RCC 7860 (cell line): ENCODE data around the gene SART1.
A peak's percentile ranks its signal among the peaks of the same experiment; 100 is the strongest.
"Not testable (repeated sequence)": the region's sequence is repeated elsewhere in the genome, so short reads cannot be mapped to it uniquely, and the experiment has no call there.

ENCODE experiments used
- DNase-seq: peaks from one replicate; pipeline ENCODE4 v3.0.0-alpha.2; 2015; ENCODE audit warnings: low spot score
- FAIRE-seq: peaks from 2 replicates; lab custom pipeline; 2012; peaks lifted over from hg19 to GRCh38; lab: Jason Lieb, UNC

SART1 gene

GRCh38 chr11:65987336-65987735 is 25.8 kb downstream of the SART1 start:
- DNase-seq (no peak), FAIRE-seq (no peak)

GRCh38 chr11:65988791-65989592 is 27.5 kb downstream of the SART1 start:
- peak; percentile 81 for FAIRE-seq
- DNase-seq: peak; percentile 89

GRCh38 chr11:65992056-65992455 is 30.5 kb downstream of the SART1 start:
- DNase-seq (no peak), FAIRE-seq (no peak)

- FAIRE-seq (no peak), DNase-seq (no peak)
Observed at GRCh38 chr11:65997286-65997685, 35.8 kb downstream of the SART1 start.

- FAIRE-seq (peak; percentile 15), DNase-seq (peak; percentile 88)
Observed at GRCh38 chr11:66001942-66002647, 40.6 kb downstream of the SART1 start, which contains the start of the genes BANF1 and EIF1AD. TSS of gene BANF1 (plus strand) at chr11:66002503. CDS start at chr11:66003251, 748 bp downstream. TSS of gene EIF1AD (minus strand) at chr11:66002157. CDS start at chr11:66000389, 1,768 bp downstream.

- DNase-seq (peak; percentile 5), FAIRE-seq (no peak)
Observed at GRCh38 chr11:66002648-66003225, 41.2 kb downstream of the SART1 start.

- no peak for DNase-seq
- FAIRE-seq: no peak
Observed at GRCh38 chr11:66003291-66003690, 41.8 kb downstream of the SART1 start.

GRCh38 chr11:66004186-66004585 is 42.7 kb downstream of the SART1 start:
- no peak for FAIRE-seq
- DNase-seq: no peak

GRCh38 chr11:66006134-66006890 is 44.8 kb downstream of the SART1 start:
- DNase-seq: peak; percentile 16
- FAIRE-seq: no peak

- FAIRE-seq (no peak), DNase-seq (peak; percentile 62)
Observed at GRCh38 chr11:66006891-66007176, 45.3 kb downstream of the SART1 start.

- no peak for FAIRE-seq
- DNase-seq: no peak
Observed at GRCh38 chr11:66007201-66007634, 45.7 kb downstream of the SART1 start.

- DNase-seq (no peak), FAIRE-seq (no peak)
Observed at GRCh38 chr11:66008095-66008467, 46.5 kb downstream of the SART1 start.

- DNase-seq: peak; percentile 80
- peak; percentile 33 for FAIRE-seq
Observed at GRCh38 chr11:66008468-66009101, 47.1 kb downstream of the SART1 start.

- FAIRE-seq, DNase-seq: not testable (repeated sequence)
Observed at GRCh38 chr11:66010036-66010435, 48.5 kb downstream of the SART1 start.

- FAIRE-seq (peak; percentile 76), DNase-seq (peak; percentile 87)
Observed at GRCh38 chr11:66011239-66011784, 49.8 kb downstream of the SART1 start.

- FAIRE-seq (no peak), DNase-seq (no peak)
Observed at GRCh38 chr11:66011785-66012303, 50.3 kb downstream of the SART1 start, which contains the start of gene CST6. TSS of gene CST6 (plus strand) at chr11:66012008. CDS start at chr11:66012045, 37 bp downstream.

- FAIRE-seq: no peak
Observed at GRCh38 chr11:66012371-66012945, 50.9 kb downstream of the SART1 start.

GRCh38 chr11:66012946-66013761 is 51.6 kb downstream of the SART1 start:
- DNase-seq: no peak
- no peak for FAIRE-seq

More at GRCh38 chr11:66012371-66012945, 50.9 kb downstream of the SART1 start:
- no peak for DNase-seq

- no peak for DNase-seq
- FAIRE-seq: no peak
Observed at GRCh38 chr11:66013762-66014100, 52.2 kb downstream of the SART1 start.
